AG04449 (cell line): ENCODE data around the gene UBAP1L.
"Not testable (repeated sequence)": the region's sequence is repeated elsewhere in the genome, so short reads cannot be mapped to it uniquely, and the experiment has no call there.

Source experiments
- CTCF ChIA-PET: fragments of 350-600 bp; formaldehyde crosslinking; extraction: SDS; loops from one replicate; lab custom pipeline; 2021; ENCODE audit warnings: antibody characterized with exemption; lab: Yijun Ruan, JAX
- POLR2A ChIA-PET: fragments of 400-600, 350-600 bp; formaldehyde crosslinking; extraction: SDS; loops from one replicate; lab custom pipeline; 2020; ENCODE audit warnings: antibody characterized with exemption, inconsistent platforms; lab: Yijun Ruan, JAX
- DNase-seq: peaks from one replicate; pipeline ENCODE4 v3.0.0-alpha.2; 2010; ENCODE audit warnings: low read depth, low spot score
- H3K4me3 ChIP-seq: 2 replicates; pipeline ENCODE4 v1.5.1; 2011; ENCODE audit warnings: low read depth, mild to moderate bottlenecking, control low read depth, low read length
- CTCF ChIP-seq: IDR thresholded peaks from one replicate; pipeline ENCODE4 v1.5.1; 2011; ENCODE audit warnings: mild to moderate bottlenecking, moderate library complexity, low read length, control low read depth, inconsistent platforms; ENCODE audit not compliant: insufficient read depth; ENCODE audit errors: missing control alignments

UBAP1L gene

GRCh38 chr15:65050270-65050669 is 64.7 kb downstream of the UBAP1L start:
- DNase-seq, result no peak
- ChIA-PET CTCF (interaction anchor here (0.7 to 8.0 kb wide), 5 partner anchors 7 to 53 kb away, joined by 3 to 338 read pairs (median 133); partner anchors contain the start of genes KBTBD13, RASL12 and SLC51B), POLR2A (no interaction called here)
- TF ChIP-seq CTCF, result no peak
- no peak overlapping the region for H3K4me3 ChIP-seq

GRCh38 chr15:65049418-65049840 is 65.6 kb downstream of the UBAP1L start:
- ChIA-PET CTCF (interaction anchor here (7.5 to 8.0 kb wide), 3 partner anchors 17 to 54 kb away, joined by 133 to 338 read pairs (median 135); partner anchors contain the start of genes KBTBD13 and RASL12), POLR2A (no interaction called here)
- TF ChIP-seq CTCF, result no peak
- H3K4me3 ChIP-seq, result peak overlapping the region; percentile 47
- peak; percentile 50 for DNase-seq

- no peak overlapping the region for H3K4me3 ChIP-seq
- ChIA-PET POLR2A (no interaction called here), CTCF (interaction anchor here (0.6 to 0.9 kb wide), 4 partner anchors 13 to 213 kb away, joined by 3 to 5 read pairs (median 3); no protein-coding TSS in a partner anchor)
- no peak for DNase-seq
- TF ChIP-seq CTCF, result no peak
Measured at GRCh38 chr15:65048241-65048640, 66.8 kb downstream of the UBAP1L start.

- no peak for TF ChIP-seq CTCF
- POLR2A ChIA-PET, result interaction anchor here (0.5 kb wide), 1 partner anchor 260 kb away, joined by 3 read pairs; the partner anchor contains the start of gene RNU5B-1
- CTCF ChIA-PET, result interaction anchor here (0.7 to 6.4 kb wide), 6 partner anchors 8 to 39 kb away, joined by 3 to 53 read pairs (median 12); partner anchors contain the start of gene KBTBD13
- DNase-seq, result no peak
- H3K4me3 ChIP-seq, result no peak within 1 kb of the TSS
Measured at GRCh38 chr15:65044724-65045481, 70.1 kb downstream of the UBAP1L start, which contains the start of gene SLC51B. Gene SLC51B, plus strand, starts transcription at chr15:65045387. Its CDS starts 4,618 bp downstream, at chr15:65050005.

GRCh38 chr15:65044218-65044617 is 70.8 kb downstream of the UBAP1L start:
- ChIA-PET POLR2A (interaction anchor here (0.5 kb wide), 1 partner anchor 260 kb away, joined by 3 read pairs; the partner anchor contains the start of gene RNU5B-1), CTCF (interaction anchor here (0.7 to 6.4 kb wide), 6 partner anchors 9 to 40 kb away, joined by 3 to 53 read pairs (median 12); partner anchors contain the start of gene KBTBD13)
- DNase-seq, H3K4me3 ChIP-seq: not testable (repeated sequence)

GRCh38 chr15:65042776-65043327 is 72.1 kb downstream of the UBAP1L start:
- no peak for DNase-seq
- ChIA-PET POLR2A (interaction anchor here (0.6 kb wide), 1 partner anchor 89 kb away, joined by 3 read pairs; no protein-coding TSS in a partner anchor), CTCF (interaction anchor here (0.8 to 6.4 kb wide), 7 partner anchors 9 to 59 kb away, joined by 3 to 53 read pairs (median 6); partner anchors contain the start of genes KBTBD13 and RASL12)
- H3K4me3 ChIP-seq, result no peak overlapping the region
- no peak for TF ChIP-seq CTCF
